Mesendoderm (in vitro differentiated cells): ENCODE results near the gene DCAF7.

Experiments
- DNase-seq: peaks from one replicate; pipeline ENCODE4 v3.0.0; 2013
- H2AK5ac ChIP-seq: 2 replicates; pipeline ENCODE4 v1.6.1; 2013; ENCODE audit warnings: low read length, inconsistent platforms
- H2BK120ac ChIP-seq: 2 replicates; pipeline ENCODE4 v1.6.1; 2013; ENCODE audit warnings: low read depth, mild to moderate bottlenecking, low read length, moderate library complexity, mixed read lengths
- H2BK15ac ChIP-seq: replicated peaks from 2 replicates; pipeline ENCODE4 v1.6.1; 2013; ENCODE audit warnings: low read depth, mild to moderate bottlenecking, moderate library complexity
- H2BK5ac ChIP-seq: 2 replicates; pipeline ENCODE4 v1.6.1; 2013; ENCODE audit warnings: low read length, inconsistent platforms
- H3K18ac ChIP-seq: 2 replicates; pipeline ENCODE4 v1.6.1; 2013; ENCODE audit warnings: mild to moderate bottlenecking, low read length, mixed read lengths
- H3K23ac ChIP-seq: one replicate; pipeline ENCODE4 v1.6.1; 2013; ENCODE audit warnings: low read length
- H3K27ac ChIP-seq: 2 replicates; pipeline ENCODE4 v1.5.1; 2013; ENCODE audit warnings: low read depth, mild to moderate bottlenecking, inconsistent platforms, low read length, moderate library complexity
- H3K27me3 ChIP-seq: 2 replicates; pipeline ENCODE4 v1.6.1; 2013; ENCODE audit warnings: low read length, control low read depth, mild to moderate bottlenecking, inconsistent platforms; ENCODE audit not compliant: insufficient read depth, poor library complexity
- H3K36me3 ChIP-seq: 2 replicates; pipeline ENCODE4 v1.6.1; 2013; ENCODE audit warnings: low read length, inconsistent platforms; ENCODE audit not compliant: control insufficient read depth, insufficient read depth
- H3K4ac ChIP-seq: one replicate; pipeline ENCODE4 v1.6.1; 2013; ENCODE audit warnings: low read depth, mild to moderate bottlenecking, low read length, moderate library complexity
- H3K4me1 ChIP-seq: 2 replicates; pipeline ENCODE4 v1.6.1; 2013; ENCODE audit warnings: low read depth, low read length, inconsistent platforms; ENCODE audit not compliant: control insufficient read depth
- H3K4me2 ChIP-seq: 2 replicates; pipeline ENCODE4 v1.6.1; 2013; ENCODE audit warnings: low read length
- H3K4me3 ChIP-seq: 2 replicates; pipeline ENCODE4 v1.5.1; 2013; ENCODE audit warnings: mild to moderate bottlenecking, low read length
- H3K56ac ChIP-seq: one replicate; pipeline ENCODE4 v1.6.1; 2013; ENCODE audit warnings: low read length
- H3K79me1 ChIP-seq: 2 replicates; pipeline ENCODE4 v1.6.1; 2013; ENCODE audit warnings: low read length, inconsistent platforms
- H3K79me2 ChIP-seq: 2 replicates; pipeline ENCODE4 v1.6.1; 2013; ENCODE audit warnings: mild to moderate bottlenecking, low read length; ENCODE audit not compliant: control insufficient read depth, insufficient read depth
- H3K9ac ChIP-seq: 2 replicates; pipeline ENCODE4 v1.6.1; 2013; ENCODE audit warnings: low read length, inconsistent platforms
- H4K5ac ChIP-seq: one replicate; pipeline ENCODE4 v1.6.1; 2013; ENCODE audit warnings: low read length
- H4K8ac ChIP-seq: one replicate; pipeline ENCODE4 v1.6.1; 2013; ENCODE audit warnings: low read depth, mild to moderate bottlenecking, control low read depth, low read length, moderate library complexity
- WGBS: extraction: QIAGEN DNeasy Blood & Tissue Kit; methylation state at CpG from one replicate; pipeline ENCODE4 v1.1.7; 2013; ENCODE audit warnings: low lambda C conversion rate, missing lambda C conversion rate; ENCODE audit not compliant: insufficient coverage; ENCODE audit errors: extremely low coverage; 5-methylcytosine and 5-hydroxymethylcytosine counted together

Gene DCAF7

GRCh38 chr17:63609816-63610573 is 59.7 kb downstream of the DCAF7 start:
- no peak overlapping the region for H2AK5ac ChIP-seq
- no peaks in the 10 kb centered on the region for H3K27me3 ChIP-seq
- no peak overlapping the region for H3K4me3 ChIP-seq
- H3K4ac ChIP-seq = no peak overlapping the region
- no peaks in the 10 kb centered on the region for H3K79me2 ChIP-seq
- H2BK120ac ChIP-seq = no peak overlapping the region
- peaks cover 2% of the 10 kb centered on the region for H3K36me3 ChIP-seq
- H3K4me2 ChIP-seq = no peak overlapping the region
- H4K8ac ChIP-seq = no peak overlapping the region
- H3K56ac ChIP-seq = no peak overlapping the region
- no peaks in the 10 kb centered on the region for H3K4me1 ChIP-seq
- no peaks in the 10 kb centered on the region for H3K79me1 ChIP-seq
- H3K9ac ChIP-seq = no peak overlapping the region
- no peak overlapping the region for H3K27ac ChIP-seq
- H2BK15ac ChIP-seq = no peak overlapping the region
- H4K5ac ChIP-seq = no peak overlapping the region
- no peak overlapping the region for H3K23ac ChIP-seq
- DNase-seq = no peak
- H3K18ac ChIP-seq = no peak overlapping the region
- H2BK5ac ChIP-seq = no peak overlapping the region
- WGBS = no CpG with 5 or more reads among the region's 6 CpGs

- Histone ChIP-seq H3K4me1 (no peaks in the 10 kb centered on the region), H3K23ac (no peak overlapping the region), H3K36me3 (peaks cover 2% of the 10 kb centered on the region), H2BK15ac (no peak overlapping the region), H4K5ac (no peak overlapping the region), H4K8ac (no peak overlapping the region), H3K9ac (no peak overlapping the region), H2BK5ac (no peak overlapping the region), H3K79me1 (no peaks in the 10 kb centered on the region), H2AK5ac (no peak overlapping the region), H3K18ac (no peak overlapping the region), H3K27ac (no peak overlapping the region), H3K27me3 (no peaks in the 10 kb centered on the region), H3K4ac (no peak overlapping the region), H3K4me2 (no peak overlapping the region), H3K56ac (no peak overlapping the region), H3K4me3 (no peak overlapping the region), H2BK120ac (no peak overlapping the region), H3K79me2 (no peaks in the 10 kb centered on the region)
- WGBS = no CpG with 5 or more reads among the region's 10 CpGs
- no peak for DNase-seq
These were observed 60.6 kb downstream of the DCAF7 start for GRCh38 chr17:63610854-63611253.

DNA sequence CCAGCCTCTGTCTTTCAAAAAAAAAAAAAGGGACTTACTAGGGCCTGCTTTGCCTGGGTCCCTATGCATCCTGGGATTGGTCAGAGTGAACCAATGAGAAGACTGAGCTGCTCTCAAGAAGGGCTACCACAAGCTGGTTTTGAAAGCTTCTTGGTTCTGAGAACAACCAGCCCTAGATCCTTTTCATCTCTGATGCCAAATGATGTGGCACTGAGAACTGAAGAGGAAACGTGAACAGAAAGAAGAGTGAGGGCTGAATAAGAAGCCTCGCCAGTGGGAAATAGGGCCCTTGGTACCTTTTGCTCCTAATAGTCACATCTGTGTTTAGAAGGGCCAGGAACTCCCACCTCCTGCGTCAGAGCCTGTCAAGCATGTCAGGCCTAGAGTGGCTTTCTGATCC is 61.1 kb downstream of the DCAF7 start:
- no peak overlapping the region for H3K18ac ChIP-seq
- H4K5ac ChIP-seq = no peak overlapping the region
- no peaks in the 10 kb centered on the region for H3K79me2 ChIP-seq
- no peak overlapping the region for H2AK5ac ChIP-seq
- H3K9ac ChIP-seq = no peak overlapping the region
- no peak overlapping the region for H3K56ac ChIP-seq
- H2BK5ac ChIP-seq = no peak overlapping the region
- no peak overlapping the region for H3K4me3 ChIP-seq
- H2BK15ac ChIP-seq = no peak overlapping the region
- H4K8ac ChIP-seq = no peak overlapping the region
- no CpG with 5 or more reads among the region's 3 CpGs for WGBS
- H3K27me3 ChIP-seq = no peaks in the 10 kb centered on the region
- no peaks in the 10 kb centered on the region for H3K79me1 ChIP-seq
- no peak for DNase-seq
- no peak overlapping the region for H3K23ac ChIP-seq
- no peaks in the 10 kb centered on the region for H3K4me1 ChIP-seq
- no peak overlapping the region for H3K27ac ChIP-seq
- H3K36me3 ChIP-seq = peaks cover 2% of the 10 kb centered on the region
- no peak overlapping the region for H2BK120ac ChIP-seq
- H3K4me2 ChIP-seq = no peak overlapping the region
- no peak overlapping the region for H3K4ac ChIP-seq

- H3K23ac ChIP-seq = no peak overlapping the region
- H2BK5ac ChIP-seq = no peak overlapping the region
- no peak overlapping the region for H3K4me3 ChIP-seq
- H3K36me3 ChIP-seq = no peaks in the 10 kb centered on the region
- no peaks in the 10 kb centered on the region for H3K79me2 ChIP-seq
- H3K4me1 ChIP-seq = no peaks in the 10 kb centered on the region
- H4K5ac ChIP-seq = no peak overlapping the region
- no peak overlapping the region for H3K4ac ChIP-seq
- WGBS = no CpG with 5 or more reads among the region's 2 CpGs
- no peak overlapping the region for H3K18ac ChIP-seq
- H4K8ac ChIP-seq = no peak overlapping the region
- no peak overlapping the region for H3K9ac ChIP-seq
- H3K4me2 ChIP-seq = no peak overlapping the region
- no peak for DNase-seq
- H2BK120ac ChIP-seq = no peak overlapping the region
- no peaks in the 10 kb centered on the region for H3K79me1 ChIP-seq
- H2BK15ac ChIP-seq = no peak overlapping the region
- H3K56ac ChIP-seq = no peak overlapping the region
- no peak overlapping the region for H3K27ac ChIP-seq
- H2AK5ac ChIP-seq = no peak overlapping the region
- no peaks in the 10 kb centered on the region for H3K27me3 ChIP-seq
These were observed 63.4 kb downstream of the DCAF7 start for GRCh38 chr17:63613663-63614062.

DNA sequence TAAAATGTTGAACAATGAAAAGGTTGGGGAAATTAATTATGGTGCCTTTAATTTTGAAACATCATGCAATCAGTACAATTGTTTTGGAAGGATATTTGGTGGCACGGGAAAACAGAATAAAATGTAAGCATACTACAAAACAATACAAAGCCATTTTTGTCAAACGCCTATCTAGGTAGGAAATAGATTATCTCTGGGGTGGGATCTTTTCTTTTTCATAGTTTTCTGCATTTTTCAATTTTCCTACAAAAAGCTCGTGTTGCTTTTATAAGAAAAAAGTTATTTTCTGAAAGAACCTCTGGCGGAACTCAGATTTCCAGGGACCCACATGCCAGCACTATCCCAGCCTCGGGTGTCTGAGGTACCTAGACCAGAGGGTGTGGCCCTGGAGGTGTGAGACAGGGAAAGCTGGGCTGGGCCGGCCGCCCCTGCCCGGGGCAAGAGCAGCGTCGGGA is 71.0 kb downstream of the DCAF7 start:
- peak overlapping the region; percentile 1 for H3K4ac ChIP-seq
- peak; percentile 95 for DNase-seq
- no peaks in the 10 kb centered on the region for H3K4me1 ChIP-seq
- no peak overlapping the region for H2BK15ac ChIP-seq
- peak overlapping the region; percentile 82 for H3K9ac ChIP-seq
- H3K27ac ChIP-seq = peak overlapping the region; percentile 97
- H3K4me3 ChIP-seq = no peak overlapping the region
- no peaks in the 10 kb centered on the region for H3K36me3 ChIP-seq
- peak overlapping the region; percentile 49 for H3K4me2 ChIP-seq
- H4K5ac ChIP-seq = no peak overlapping the region
- H3K79me1 ChIP-seq = peaks cover 10% of the 10 kb centered on the region
- H3K79me2 ChIP-seq = peaks cover 15% of the 10 kb centered on the region
- H2AK5ac ChIP-seq = no peak overlapping the region
- no peaks in the 10 kb centered on the region for H3K27me3 ChIP-seq
- H4K8ac ChIP-seq = no peak overlapping the region
- peak overlapping the region; percentile 82 for H2BK5ac ChIP-seq
- no CpG with 5 or more reads among the region's 10 CpGs for WGBS
- H2BK120ac ChIP-seq = no peak overlapping the region
- H3K56ac ChIP-seq = peak overlapping the region; percentile 88
- no peak overlapping the region for H3K23ac ChIP-seq
- peak overlapping the region; percentile 24 for H3K18ac ChIP-seq
